K562 (cell line): ENCODE measurements around the gene OSBPL3.

ENCODE experiments used
- CREB1 ChIP-seq, 2 experiments: sonication (generic) in 1 of 2; formaldehyde crosslinking in 1 of 2; IDR thresholded peaks; 2 replicates each; pipeline versions ENCODE4 v1.6.1 to v1.8.0; 2012 to 2022; ENCODE audit warnings: inconsistent platforms in 1 of 2, mild to moderate bottlenecking in 1 of 2, missing genetic modification reagents in 1 of 2, moderate library complexity in 1 of 2
- DACH1 ChIP-seq: fragments of 450-650 bp; IDR thresholded peaks from 2 replicates; pipeline ENCODE4 v1.6.1; 2018; ENCODE audit not compliant: partially characterized antibody
- ETV6 ChIP-seq, 3 experiments: fragments of 150-350 bp in 1 of 3; sonication (generic) in 1 of 3; formaldehyde crosslinking in 1 of 3; IDR thresholded peaks; 2 replicates each; pipeline versions ENCODE4 v1.6.1 to v1.8.0; 2014 to 2022; ENCODE audit warnings: borderline replicate concordance in 2 of 3, low read depth in 2 of 3, antibody characterized with exemption in 1 of 3, low read length in 1 of 3, mild to moderate bottlenecking in 1 of 3, missing genetic modification reagents in 1 of 3
- FOSL1 ChIP-seq: fragments of 200-800 bp; sonication (Bioruptor generic); conservative IDR thresholded peaks from 2 replicates; pipeline ENCODE4 v1.6.1; 2016; ENCODE audit warnings: missing genetic modification characterization, missing compliant biosample characterization
- GABPA ChIP-seq: fragments of 200-800 bp; sonication (Bioruptor generic); conservative IDR thresholded peaks from 2 replicates; pipeline ENCODE4 v1.6.1; 2016; ENCODE audit warnings: low read depth, missing genetic modification characterization, missing compliant biosample characterization
- RAD21 ChIP-seq, 2 experiments: fragments of 250-450 bp in 1 of 2; fragments of 450-650 bp in 1 of 2; sonication (Bioruptor Pico) in 1 of 2; formaldehyde crosslinking in 1 of 2; IDR thresholded peaks in 1 of 2; conservative IDR thresholded peaks in 1 of 2; 2 replicates each; pipeline versions ENCODE4 v1.4.0 to v1.8.0; 2020 to 2022; ENCODE audit warnings: mild to moderate bottlenecking in 2 of 2, moderate library complexity in 1 of 2
- RNF2 ChIP-seq: sonication (generic); IDR thresholded peaks from 2 replicates; pipeline ENCODE4 v1.6.1; 2016
- SMARCC2 ChIP-seq: fragments of 450-650 bp; IDR thresholded peaks from 2 replicates; pipeline ENCODE4 v1.6.1; 2017; ENCODE audit warnings: antibody characterized with exemption, moderate library complexity, mild to moderate bottlenecking, low read depth
- SMC3 ChIP-seq: conservative IDR thresholded peaks from 2 replicates; pipeline ENCODE4 v1.6.1; 2011; ENCODE audit warnings: low read depth, low read length, improper control_type of control experiment; ENCODE audit not compliant: insufficient read depth
- ZNF584 ChIP-seq: fragments of 200-800 bp; sonication (Bioruptor generic); IDR thresholded peaks from 2 replicates; pipeline ENCODE4 v1.6.1; 2016; ENCODE audit warnings: low read depth, mild to moderate bottlenecking, missing genetic modification characterization, missing compliant biosample characterization
- TF ChIP-seq, protein P1 (sequence below), 3 experiments: IDR thresholded peaks in 2 of 3; conservative IDR thresholded peaks in 1 of 3; 2 replicates each; pipeline ENCODE4 v1.5.1; 2011 to 2012; ENCODE audit warnings: low read length in 3 of 3, mild to moderate bottlenecking in 3 of 3, control low read depth in 2 of 3, improper control_type of control experiment in 1 of 3, inconsistent platforms in 1 of 3, low read depth in 1 of 3, mixed read lengths in 1 of 3, moderate library complexity in 1 of 3; ENCODE audit not compliant: insufficient read depth in 2 of 3
- TF ChIP-seq, protein P2 (sequence below): sonication (generic); formaldehyde crosslinking; IDR thresholded peaks from 2 replicates; pipeline ENCODE4 v1.9.0; 2022; ENCODE audit warnings: mild to moderate bottlenecking, missing genetic modification reagents

DNA sequence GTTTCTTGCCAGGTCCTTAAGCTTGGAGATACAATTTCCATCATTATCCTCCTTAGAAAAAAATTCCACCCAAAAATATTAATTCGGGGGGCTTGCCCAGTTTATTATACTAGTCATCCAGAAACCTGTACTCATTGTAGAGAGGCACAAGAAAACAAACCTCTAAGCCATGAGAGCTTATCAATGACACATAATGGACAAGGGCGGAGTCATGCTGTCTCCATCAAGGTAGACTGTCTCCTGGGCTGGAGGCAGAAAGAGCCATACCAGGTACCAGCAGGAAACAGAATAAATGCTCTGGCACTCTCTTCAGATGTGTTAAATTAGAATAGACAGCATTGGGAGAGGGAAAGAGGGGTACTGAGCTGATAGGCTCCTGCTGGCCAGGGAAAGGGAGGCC lies 153.0 kb downstream of the OSBPL3 start:
- TF ChIP-seq, protein P1, sequence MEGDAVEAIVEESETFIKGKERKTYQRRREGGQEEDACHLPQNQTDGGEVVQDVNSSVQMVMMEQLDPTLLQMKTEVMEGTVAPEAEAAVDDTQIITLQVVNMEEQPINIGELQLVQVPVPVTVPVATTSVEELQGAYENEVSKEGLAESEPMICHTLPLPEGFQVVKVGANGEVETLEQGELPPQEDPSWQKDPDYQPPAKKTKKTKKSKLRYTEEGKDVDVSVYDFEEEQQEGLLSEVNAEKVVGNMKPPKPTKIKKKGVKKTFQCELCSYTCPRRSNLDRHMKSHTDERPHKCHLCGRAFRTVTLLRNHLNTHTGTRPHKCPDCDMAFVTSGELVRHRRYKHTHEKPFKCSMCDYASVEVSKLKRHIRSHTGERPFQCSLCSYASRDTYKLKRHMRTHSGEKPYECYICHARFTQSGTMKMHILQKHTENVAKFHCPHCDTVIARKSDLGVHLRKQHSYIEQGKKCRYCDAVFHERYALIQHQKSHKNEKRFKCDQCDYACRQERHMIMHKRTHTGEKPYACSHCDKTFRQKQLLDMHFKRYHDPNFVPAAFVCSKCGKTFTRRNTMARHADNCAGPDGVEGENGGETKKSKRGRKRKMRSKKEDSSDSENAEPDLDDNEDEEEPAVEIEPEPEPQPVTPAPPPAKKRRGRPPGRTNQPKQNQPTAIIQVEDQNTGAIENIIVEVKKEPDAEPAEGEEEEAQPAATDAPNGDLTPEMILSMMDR (IDR thresholded peaks at IDR 0.05 in 2 of 3, conservative IDR thresholded peaks at IDR 0.05 in 1 of 3; ENCODE audit: insufficient read depth in 2 of 3, low read depth in 1 of 3, low read length in 3 of 3): no peak
- no peak for TF ChIP-seq RAD21 (CRISPR knock-in tag; conservative IDR thresholded peaks at IDR 0.05 in 1 of 2, IDR thresholded peaks at IDR 0.05 in 1 of 2)
- no peak for TF ChIP-seq CREB1 (IDR thresholded peaks at IDR 0.05)
- TF ChIP-seq CREB1 (CRISPR knock-in tag; IDR thresholded peaks at IDR 0.05): no peak
- TF ChIP-seq, protein P2, sequence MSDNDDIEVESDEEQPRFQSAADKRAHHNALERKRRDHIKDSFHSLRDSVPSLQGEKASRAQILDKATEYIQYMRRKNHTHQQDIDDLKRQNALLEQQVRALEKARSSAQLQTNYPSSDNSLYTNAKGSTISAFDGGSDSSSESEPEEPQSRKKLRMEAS: no peak
- no peak for TF ChIP-seq DACH1
- no peak for TF ChIP-seq GABPA (tag)
- TF ChIP-seq ETV6 (IDR thresholded peaks at IDR 0.05; ENCODE audit: borderline replicate concordance in 1 of 2, low read depth in 2 of 2, low read length in 1 of 2): no peak
- TF ChIP-seq ETV6 (CRISPR knock-in tag; IDR thresholded peaks at IDR 0.05; ENCODE audit: borderline replicate concordance): no peak
- no peak for TF ChIP-seq RNF2
- no peak for TF ChIP-seq SMARCC2
- TF ChIP-seq SMC3: no peak
- no peak for TF ChIP-seq FOSL1
- TF ChIP-seq ZNF584 (CRISPR knock-in tag): no peak
